Measurements from ENCODE around the gene SAP30. TPM values are rescaled to one million over a fixed set of nuclear protein-coding genes. Genes with fewer than 3 reads are reported as not detected.

SAP30 gene
- total and polyA plus RNA-seq, 9 of the 15 experiments (the other 6 are each of a cell fraction or from before 2014, with no cell fraction given), result 5.9 to 51.1 (median 32.6) TPM

DNA sequence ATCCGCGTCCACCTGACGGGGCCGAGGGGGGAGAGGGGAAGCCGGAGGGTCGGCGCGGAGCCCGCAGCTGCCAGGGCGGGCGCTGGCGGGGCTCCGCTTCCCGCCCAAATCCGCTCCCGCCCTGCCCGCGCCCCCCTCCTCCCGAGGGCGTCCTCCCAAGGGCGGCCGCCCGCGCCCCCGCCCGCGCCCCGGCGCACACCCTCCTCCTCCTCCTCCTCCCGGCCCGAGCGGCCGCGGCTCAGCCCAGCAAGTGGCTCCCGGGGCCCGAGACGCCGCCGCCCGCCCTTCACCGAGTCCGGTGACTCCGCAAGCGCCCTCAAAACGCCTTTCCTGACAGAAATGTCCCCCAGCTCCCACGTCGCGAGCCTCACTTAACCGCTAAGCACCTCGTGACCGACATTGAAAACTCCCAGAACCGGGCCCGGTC is 37.1 kb upstream of the SAP30 start:
- peak; percentile 59 to 70 (median 62) for DNase-seq (ENCODE audit: extremely low read depth in 1 of 4, low spot score in 3 of 4)
- no TSS peak for BruUV-seq (replicated peaks)
- ATAC-seq, result peak; percentile 54
- H3K27me3 ChIP-seq (ENCODE audit: control insufficient read depth in 2 of 2, insufficient read depth in 2 of 2, low read length in 2 of 2), result no peaks in the 10 kb centered on the region
- FAIRE-seq, result no peak
- H3K36me3 ChIP-seq (ENCODE audit: control insufficient read depth, insufficient read depth, low read length), result peaks cover 48% of the 10 kb centered on the region
- H3K9me1 ChIP-seq (ENCODE audit: control insufficient read depth, insufficient read depth, low read length), result no peaks in the 10 kb centered on the region
- H3K9ac ChIP-seq (ENCODE audit: insufficient read depth in 1 of 2, low read depth in 2 of 2, low read length in 2 of 2), result peak overlapping the region; percentile 99 to 100
- H3K4me3 ChIP-seq, result peak overlapping the region; percentile 95
- intact Hi-C loops (cut with micrococcal nuclease) (loop anchor here (1.0 to 10.0 kb wide), 3 partner anchors 36 to 951 kb away; partner anchors contain the start of genes CEP44 and FBXO8), in situ Hi-C loops (cut with MboI) (loop anchor here (5.0 kb wide), 1 partner anchor 34 kb away; no protein-coding TSS in a partner anchor)
- peak overlapping the region; percentile 99 for H3K27ac ChIP-seq (ENCODE audit: extremely low read depth, low read depth, low read length)
- H3K9me3 ChIP-seq (replicated peaks; ENCODE audit: control insufficient read depth, insufficient read depth, low read depth, low read length), result no peaks in the 10 kb centered on the region
- ChIA-PET POLR2A (interaction anchor here (0.7 to 8.8 kb wide), 23 partner anchors 8 to 1178 kb away, joined by 3 to 123 read pairs (median 4); partner anchors contain the start of genes CEP44, FBXO8 and SAP30), CTCF (ENCODE audit: low intra/inter-chr PET ratio) (no interaction called here)
- H3K79me2 ChIP-seq (ENCODE audit: control insufficient read depth, insufficient read depth, low read length), result peaks cover 55% of the 10 kb centered on the region
- peaks cover 4 to 13% of the 10 kb centered on the region in 2 experiments; a peak in 4 of 5 replicates for H3K4me1 ChIP-seq (replicated peaks in 1 of 2; ENCODE audit: control insufficient read depth in 2 of 2, insufficient read depth in 2 of 2, low read length in 2 of 2)
- no peak overlapping the region for H2AFZ ChIP-seq (ENCODE audit: low read depth, low read length)
- H4K20me1 ChIP-seq (replicated peaks; ENCODE audit: control insufficient read depth, insufficient read depth, low read length), result no peaks in the 10 kb centered on the region; the same call in 1 of the 2 replicates
- WGBS (ENCODE audit: insufficient coverage, low coverage, missing lambda C conversion rate), result 0% methylated on average over 16 of the region's 53 CpGs
- H3K4me2 ChIP-seq (ENCODE audit: insufficient read depth, low read length), result peak overlapping the region; percentile 91
- TF ChIP-seq PRPF4 (IDR thresholded peaks at IDR 0.05; ENCODE audit: insufficient read depth, low read depth, low read length, poor library complexity, severe bottlenecking), result peak; percentile 86
- no peak for TF ChIP-seq FOXK1 (CRISPR knock-in tag; IDR thresholded peaks at IDR 0.05; ENCODE audit: borderline replicate concordance)
- no peak for TF ChIP-seq ZNF184 (CRISPR knock-in tag; IDR thresholded peaks at IDR 0.05)
- TF ChIP-seq, protein P1, sequence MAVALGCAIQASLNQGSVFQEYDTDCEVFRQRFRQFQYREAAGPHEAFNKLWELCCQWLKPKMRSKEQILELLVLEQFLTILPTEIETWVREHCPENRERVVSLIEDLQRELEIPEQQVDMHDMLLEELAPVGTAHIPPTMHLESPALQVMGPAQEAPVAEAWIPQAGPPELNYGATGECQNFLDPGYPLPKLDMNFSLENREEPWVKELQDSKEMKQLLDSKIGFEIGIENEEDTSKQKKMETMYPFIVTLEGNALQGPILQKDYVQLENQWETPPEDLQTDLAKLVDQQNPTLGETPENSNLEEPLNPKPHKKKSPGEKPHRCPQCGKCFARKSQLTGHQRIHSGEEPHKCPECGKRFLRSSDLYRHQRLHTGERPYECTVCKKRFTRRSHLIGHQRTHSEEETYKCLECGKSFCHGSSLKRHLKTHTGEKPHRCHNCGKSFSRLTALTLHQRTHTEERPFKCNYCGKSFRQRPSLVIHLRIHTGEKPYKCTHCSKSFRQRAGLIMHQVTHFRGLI (CRISPR knock-in tag; IDR thresholded peaks at IDR 0.05), result no peak
- TF ChIP-seq CHCHD3 (CRISPR knock-in tag; IDR thresholded peaks at IDR 0.05), result no peak
- TF ChIP-seq, protein P2, sequence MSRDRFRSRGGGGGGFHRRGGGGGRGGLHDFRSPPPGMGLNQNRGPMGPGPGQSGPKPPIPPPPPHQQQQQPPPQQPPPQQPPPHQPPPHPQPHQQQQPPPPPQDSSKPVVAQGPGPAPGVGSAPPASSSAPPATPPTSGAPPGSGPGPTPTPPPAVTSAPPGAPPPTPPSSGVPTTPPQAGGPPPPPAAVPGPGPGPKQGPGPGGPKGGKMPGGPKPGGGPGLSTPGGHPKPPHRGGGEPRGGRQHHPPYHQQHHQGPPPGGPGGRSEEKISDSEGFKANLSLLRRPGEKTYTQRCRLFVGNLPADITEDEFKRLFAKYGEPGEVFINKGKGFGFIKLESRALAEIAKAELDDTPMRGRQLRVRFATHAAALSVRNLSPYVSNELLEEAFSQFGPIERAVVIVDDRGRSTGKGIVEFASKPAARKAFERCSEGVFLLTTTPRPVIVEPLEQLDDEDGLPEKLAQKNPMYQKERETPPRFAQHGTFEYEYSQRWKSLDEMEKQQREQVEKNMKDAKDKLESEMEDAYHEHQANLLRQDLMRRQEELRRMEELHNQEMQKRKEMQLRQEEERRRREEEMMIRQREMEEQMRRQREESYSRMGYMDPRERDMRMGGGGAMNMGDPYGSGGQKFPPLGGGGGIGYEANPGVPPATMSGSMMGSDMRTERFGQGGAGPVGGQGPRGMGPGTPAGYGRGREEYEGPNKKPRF (IDR thresholded peaks at IDR 0.05; ENCODE audit: low read depth, low read length), result no peak
- peak; percentile 91 for TF ChIP-seq ZNF263 (CRISPR knock-in tag; IDR thresholded peaks at IDR 0.05; ENCODE audit: borderline replicate concordance)
- TF ChIP-seq GATAD2B (IDR thresholded peaks at IDR 0.05; ENCODE audit: borderline replicate concordance), result no peak
- TF ChIP-seq XRCC4 (IDR thresholded peaks at IDR 0.05; ENCODE audit: extremely low read depth, insufficient read depth, insufficient read length), result no peak
- peak in 1 of 2 experiments; percentile 56; a peak in 2 of 4 replicates for TF ChIP-seq SIN3A (IDR thresholded peaks at IDR 0.05; ENCODE audit: borderline replicate concordance in 2 of 2, control insufficient read depth in 1 of 2, low read depth in 2 of 2, low read length in 2 of 2)
- no peak for TF ChIP-seq PPARD (CRISPR knock-in tag; IDR thresholded peaks at IDR 0.05)
- TF ChIP-seq FOXA3 (CRISPR knock-in tag; conservative IDR thresholded peaks at IDR 0.05 in 1 of 2, IDR thresholded peaks at IDR 0.05 in 1 of 2), result no peak
- TF ChIP-seq NCOA1 (IDR thresholded peaks at IDR 0.05; ENCODE audit: low read depth), result no peak
- TF ChIP-seq MEF2D (tag; conservative IDR thresholded peaks at IDR 0.05; ENCODE audit: low read depth), result no peak
